ENCODE measurements around the gene NT5C1B.

The NT5C1B gene

GRCh38 chr2:18592372-18592771 lies 3.0 kb upstream of the NT5C1B start:
- TF ChIP-seq CTCF (IDR thresholded peaks at IDR 0.05; ENCODE audit: insufficient read depth, low read length, poor library complexity, severe bottlenecking) (no peak), EZH2phosphoT487 (conservative IDR thresholded peaks at IDR 0.05; ENCODE audit: low read length) (no peak)

GRCh38 chr2:18588802-18589201 lies 567 bp downstream of the NT5C1B start:
- TF ChIP-seq EZH2phosphoT487 (conservative IDR thresholded peaks at IDR 0.05; ENCODE audit: low read length) (no peak), CTCF (IDR thresholded peaks at IDR 0.05; ENCODE audit: insufficient read depth, low read length, poor library complexity, severe bottlenecking) (no peak)
- no peaks in the 10 kb centered on the region for H4K20me1 ChIP-seq (ENCODE audit: low read depth, low read length)
- no peak overlapping the region for H3K9ac ChIP-seq (ENCODE audit: low read length)
- H3K9me3 ChIP-seq (ENCODE audit: insufficient read depth, low read length), result no peaks in the 10 kb centered on the region
- H3K9me2 ChIP-seq (replicated peaks; ENCODE audit: insufficient read depth, low read length), result no peaks in the 10 kb centered on the region; the same call in 1 of the 2 replicates
- H3F3A ChIP-seq (ENCODE audit: insufficient read depth), result no peaks in the 10 kb centered on the region
- H3K79me2 ChIP-seq (ENCODE audit: insufficient read depth, low read length), result no peaks in the 10 kb centered on the region
- no peak overlapping the region for H3K4me3 ChIP-seq (ENCODE audit: insufficient read depth, low read length, poor library complexity, severe bottlenecking)
- no peak overlapping the region for H2AFZ ChIP-seq (ENCODE audit: low read depth, low read length, severe bottlenecking)
- no peak overlapping the region for H3K4me2 ChIP-seq (ENCODE audit: low read depth, low read length, poor library complexity, severe bottlenecking)
- no peaks in the 10 kb centered on the region for H3K36me3 ChIP-seq (ENCODE audit: low read length)
- H3K27ac ChIP-seq (ENCODE audit: low read depth, low read length), result no peak overlapping the region
- H3K27me3 ChIP-seq (ENCODE audit: low read length), result no peaks in the 10 kb centered on the region

More at GRCh38 chr2:18592372-18592771, 3.0 kb upstream of the NT5C1B start:
- no peaks in the 10 kb centered on the region for H3K79me2 ChIP-seq (ENCODE audit: insufficient read depth, low read length)
- no peaks in the 10 kb centered on the region for H3K9me3 ChIP-seq (ENCODE audit: insufficient read depth, low read length)
- H3K36me3 ChIP-seq (ENCODE audit: low read length), result no peaks in the 10 kb centered on the region
- H3K9ac ChIP-seq (ENCODE audit: low read length), result no peak overlapping the region
- H3K4me2 ChIP-seq (ENCODE audit: low read depth, low read length, poor library complexity, severe bottlenecking), result no peak overlapping the region
- H3K27me3 ChIP-seq (ENCODE audit: low read length), result no peaks in the 10 kb centered on the region
- H2AFZ ChIP-seq (ENCODE audit: low read depth, low read length, severe bottlenecking), result no peak overlapping the region
- H3K27ac ChIP-seq (ENCODE audit: low read depth, low read length), result no peak overlapping the region
- no peaks in the 10 kb centered on the region for H4K20me1 ChIP-seq (ENCODE audit: low read depth, low read length)
- no peaks in the 10 kb centered on the region; the same call in 1 of the 2 replicates for H3K9me2 ChIP-seq (replicated peaks; ENCODE audit: insufficient read depth, low read length)
- no peak overlapping the region for H3K4me3 ChIP-seq (ENCODE audit: insufficient read depth, low read length, poor library complexity, severe bottlenecking)
- no peaks in the 10 kb centered on the region for H3F3A ChIP-seq (ENCODE audit: insufficient read depth)

- Histone ChIP-seq H2AFZ (ENCODE audit: low read depth, low read length, severe bottlenecking) (no peak overlapping the region), H3K9me3 (ENCODE audit: insufficient read depth, low read length) (no peaks in the 10 kb centered on the region), H3K4me3 (ENCODE audit: insufficient read depth, low read length, poor library complexity, severe bottlenecking) (no peak overlapping the region), H3K9me2 (replicated peaks; ENCODE audit: insufficient read depth, low read length) (no peaks in the 10 kb centered on the region; the same call in 1 of the 2 replicates), H4K20me1 (ENCODE audit: low read depth, low read length) (no peaks in the 10 kb centered on the region), H3K9ac (ENCODE audit: low read length) (no peak overlapping the region), H3K4me2 (ENCODE audit: low read depth, low read length, poor library complexity, severe bottlenecking) (no peak overlapping the region), H3K27me3 (ENCODE audit: low read length) (no peaks in the 10 kb centered on the region), H3K79me2 (ENCODE audit: insufficient read depth, low read length) (no peaks in the 10 kb centered on the region), H3F3A (ENCODE audit: insufficient read depth) (no peaks in the 10 kb centered on the region), H3K27ac (ENCODE audit: low read depth, low read length) (no peak overlapping the region), H3K36me3 (ENCODE audit: low read length) (no peaks in the 10 kb centered on the region)
- TF ChIP-seq EZH2phosphoT487 (conservative IDR thresholded peaks at IDR 0.05; ENCODE audit: low read length) (no peak), CTCF (IDR thresholded peaks at IDR 0.05; ENCODE audit: insufficient read depth, low read length, poor library complexity, severe bottlenecking) (no peak)
Observed at GRCh38 chr2:18588049-18588448, 1.3 kb downstream of the NT5C1B start.

Data from SU-DHL-6 (cell line).